Kidney (tissue), 14 donors: ENCODE measurements around the gene CMTM2. TPM values are rescaled to one million over a fixed set of nuclear protein-coding genes. Genes with fewer than 3 reads are reported as not detected.
"Not testable (repeated sequence)": the region's sequence is repeated elsewhere in the genome, so short reads cannot be mapped to it uniquely, and the experiment has no call there.

Experiments
- DNase-seq, 5 donors: peaks; one replicate each; pipeline ENCODE4 v3.0.0-alpha.2; 2013 to 2020
- FAIRE-seq: peaks from 2 replicates; lab custom pipeline; 2012; peaks lifted over from hg19 to GRCh38; lab: Jason Lieb, UNC
- H3K27ac ChIP-seq, 2 donors: one replicate each; pipeline ENCODE4 v1.7.0; 2013; ENCODE audit warnings: low read depth in 2 of 2, low read length in 2 of 2, inconsistent platforms in 1 of 2
- H3K27me3 ChIP-seq: one replicate; pipeline ENCODE4 v1.7.1; 2013; ENCODE audit warnings: low read length, inconsistent platforms; ENCODE audit not compliant: control insufficient read depth, insufficient read depth
- H3K36me3 ChIP-seq, 3 donors: one replicate each; pipeline versions ENCODE4 v1.7.0 to v1.7.1; 2013; ENCODE audit warnings: low read length in 3 of 3, control low read depth in 1 of 3, inconsistent platforms in 1 of 3; ENCODE audit not compliant: insufficient read depth in 3 of 3, control insufficient read depth in 2 of 3
- H3K4me1 ChIP-seq, 3 donors: one replicate each; pipeline versions ENCODE4 v1.7.0 to v1.7.1; 2013; ENCODE audit warnings: low read length in 3 of 3, inconsistent platforms in 1 of 3, low read depth in 1 of 3; ENCODE audit not compliant: control insufficient read depth in 2 of 3, insufficient read depth in 2 of 3
- H3K4me3 ChIP-seq, 3 donors: one replicate each; pipeline versions ENCODE4 v1.7.0 to v1.8.1; 2013; ENCODE audit warnings: low read length in 3 of 3, control low read depth in 1 of 3, inconsistent platforms in 1 of 3
- H3K9ac ChIP-seq, 3 donors: one replicate each; pipeline versions ENCODE4 v1.7.0 to v1.7.1; 2013; ENCODE audit warnings: low read length in 3 of 3, control low read depth in 1 of 3, inconsistent platforms in 1 of 3
- H3K9me3 ChIP-seq, 3 donors: one replicate each; pipeline versions ENCODE4 v1.7.0 to v1.7.1; 2013; ENCODE audit warnings: low read length in 3 of 3, control low read depth in 1 of 3, inconsistent platforms in 1 of 3; ENCODE audit not compliant: control insufficient read depth in 2 of 3, insufficient read depth in 1 of 3
- intact Hi-C: fragments of 100-400 bp; cut with DNase I; formaldehyde crosslinking; loops from one replicate; pipeline ENCODE4 v1.11.1; 2022
- polyA plus RNA-seq: library from polyadenylated mRNA; stranded (reverse); fragments of 350-450 nt; fragmentation: Illumina TruSeq; extraction: RNeasy Lipid Tissue Mini Kit (QIAGEN cat#74804); gene quantifications from one replicate; pipeline ENCODE4 v1.2.3, GENCODE V29; 2014; ENCODE audit warnings: low read depth, low replicate concordance; ENCODE audit not compliant: insufficient read depth
- total RNA-seq: library from RNA; stranded (reverse); fragmentation: NEBNext Ultra II Directional; extraction: Animal tissue kit (Norgen Biotek cat#: 25700); gene quantifications from one replicate; pipeline ENCODE4 v1.2.1, GENCODE V29; 2021
- TF ChIP-seq, protein P1 (sequence below): IDR thresholded peaks from 3 replicates; pipeline ENCODE4 v1.5.1; 2012; ENCODE audit warnings: mild to moderate bottlenecking, moderate library complexity, borderline replicate concordance; ENCODE audit not compliant: insufficient read depth; ENCODE audit errors: extremely low read depth
- donor health status: control.
- donor health status: control.
- donor health status: control.
- donor health status: control.
- donor health status: control.
- donor health status: DM: yes; HTN: yes; CAD: no.
- donor health status: Normal renal cell carcinoma (clear cell type).

The CMTM2 gene
- total and polyA plus RNA-seq, 2 donors from 2014 or later, result 0.25 TPM; not detected in 1

DNA sequence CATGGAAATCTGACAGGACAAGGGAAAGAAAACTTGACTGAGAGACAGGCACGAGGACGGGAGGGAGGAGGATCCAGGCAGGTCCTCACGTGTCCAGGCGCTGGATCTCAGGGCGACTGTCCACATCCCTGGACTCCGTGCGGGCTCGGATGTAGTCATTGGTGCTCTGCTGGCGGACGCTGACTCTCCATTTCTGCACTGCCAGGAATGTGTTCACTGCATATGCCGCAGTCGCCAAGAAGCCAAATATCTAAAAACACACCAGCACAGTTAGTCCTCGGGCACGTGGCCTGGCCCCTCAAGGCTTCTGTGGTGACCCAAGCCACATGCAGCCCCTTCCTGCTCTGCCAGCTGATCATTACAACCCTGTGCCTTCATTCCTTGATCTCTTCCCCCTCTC lies 42.7 kb downstream of the CMTM2 start:
- Histone ChIP-seq H3K9ac (no peak overlapping the region), H3K4me1 (no peaks in the 10 kb centered on the region), H3K27me3 (no peaks in the 10 kb centered on the region), H3K36me3 (peaks cover 0 to 30% (median 11%) of the 10 kb centered on the region in 3 donors), H3K27ac (no peak overlapping the region), H3K9me3 (no peaks in the 10 kb centered on the region), H3K4me3 (no peak overlapping the region)
- TF ChIP-seq, protein P1, sequence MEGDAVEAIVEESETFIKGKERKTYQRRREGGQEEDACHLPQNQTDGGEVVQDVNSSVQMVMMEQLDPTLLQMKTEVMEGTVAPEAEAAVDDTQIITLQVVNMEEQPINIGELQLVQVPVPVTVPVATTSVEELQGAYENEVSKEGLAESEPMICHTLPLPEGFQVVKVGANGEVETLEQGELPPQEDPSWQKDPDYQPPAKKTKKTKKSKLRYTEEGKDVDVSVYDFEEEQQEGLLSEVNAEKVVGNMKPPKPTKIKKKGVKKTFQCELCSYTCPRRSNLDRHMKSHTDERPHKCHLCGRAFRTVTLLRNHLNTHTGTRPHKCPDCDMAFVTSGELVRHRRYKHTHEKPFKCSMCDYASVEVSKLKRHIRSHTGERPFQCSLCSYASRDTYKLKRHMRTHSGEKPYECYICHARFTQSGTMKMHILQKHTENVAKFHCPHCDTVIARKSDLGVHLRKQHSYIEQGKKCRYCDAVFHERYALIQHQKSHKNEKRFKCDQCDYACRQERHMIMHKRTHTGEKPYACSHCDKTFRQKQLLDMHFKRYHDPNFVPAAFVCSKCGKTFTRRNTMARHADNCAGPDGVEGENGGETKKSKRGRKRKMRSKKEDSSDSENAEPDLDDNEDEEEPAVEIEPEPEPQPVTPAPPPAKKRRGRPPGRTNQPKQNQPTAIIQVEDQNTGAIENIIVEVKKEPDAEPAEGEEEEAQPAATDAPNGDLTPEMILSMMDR, result no peak
- FAIRE-seq, result no peak
- DNase-seq, result peak in 1 of 5 donors; percentile 39
- intact Hi-C loops, result no loop called here

DNA sequence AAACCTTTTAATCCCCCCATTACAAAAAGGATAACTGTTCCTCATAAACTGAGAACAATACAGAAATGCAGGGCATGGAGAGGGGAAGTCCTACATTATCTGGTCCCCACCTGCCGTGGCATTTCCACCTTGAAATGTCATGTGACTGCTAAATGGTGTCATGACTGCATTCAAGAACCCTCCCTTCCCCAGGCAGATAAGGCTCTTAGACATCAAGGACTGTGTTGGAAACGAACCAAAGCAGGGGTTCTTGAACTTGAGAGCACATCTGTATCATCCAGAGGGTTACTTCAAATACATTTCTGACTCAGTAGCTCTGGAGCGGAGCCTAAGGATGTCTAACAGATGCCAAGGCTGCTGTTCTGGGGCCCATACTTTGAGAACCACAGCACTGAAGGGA lies 43.6 kb downstream of the CMTM2 start:
- intact Hi-C loops, result no loop called here
- TF ChIP-seq, protein P1, result no peak
- DNase-seq (no peak), FAIRE-seq (no peak)
- Histone ChIP-seq H3K27ac (no peak overlapping the region), H3K27me3 (no peaks in the 10 kb centered on the region), H3K9me3 (no peaks in the 10 kb centered on the region), H3K9ac (no peak overlapping the region), H3K4me3 (no peak overlapping the region), H3K4me1 (no peaks in the 10 kb centered on the region), H3K36me3 (peaks cover 0 to 30% (median 11%) of the 10 kb centered on the region in 3 donors)

DNA sequence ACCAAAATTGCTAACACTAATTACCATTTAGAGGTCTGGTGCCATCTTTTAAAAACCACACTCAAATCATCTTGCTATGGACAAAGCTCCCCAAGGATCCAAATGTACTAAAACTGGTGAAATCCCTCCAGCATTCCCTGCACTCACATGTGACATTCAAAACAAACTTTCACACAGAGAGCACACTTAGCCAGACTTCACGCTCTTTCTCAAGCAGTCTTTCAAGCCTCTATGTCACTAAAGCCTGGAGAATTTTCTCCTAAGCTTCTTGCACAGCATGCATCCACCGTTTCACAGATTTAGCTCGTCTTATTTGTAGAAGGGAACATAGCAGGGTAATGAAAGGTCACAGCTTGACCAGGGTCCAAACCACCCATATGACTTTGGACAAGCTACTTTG lies 44.5 kb downstream of the CMTM2 start:
- intact Hi-C loops, result no loop called here
- DNase-seq, result no peak
- H3K9me3 ChIP-seq, result no peaks in the 10 kb centered on the region
- TF ChIP-seq, protein P1, result no peak
- no peak overlapping the region for H3K4me3 ChIP-seq
- H3K27ac ChIP-seq, result no peak overlapping the region
- no peaks in the 10 kb centered on the region for H3K27me3 ChIP-seq
- no peak for FAIRE-seq
- H3K9ac ChIP-seq, result no peak overlapping the region
- peaks cover 0 to 22% (median 11%) of the 10 kb centered on the region in 3 donors for H3K36me3 ChIP-seq
- H3K4me1 ChIP-seq, result no peaks in the 10 kb centered on the region

DNA sequence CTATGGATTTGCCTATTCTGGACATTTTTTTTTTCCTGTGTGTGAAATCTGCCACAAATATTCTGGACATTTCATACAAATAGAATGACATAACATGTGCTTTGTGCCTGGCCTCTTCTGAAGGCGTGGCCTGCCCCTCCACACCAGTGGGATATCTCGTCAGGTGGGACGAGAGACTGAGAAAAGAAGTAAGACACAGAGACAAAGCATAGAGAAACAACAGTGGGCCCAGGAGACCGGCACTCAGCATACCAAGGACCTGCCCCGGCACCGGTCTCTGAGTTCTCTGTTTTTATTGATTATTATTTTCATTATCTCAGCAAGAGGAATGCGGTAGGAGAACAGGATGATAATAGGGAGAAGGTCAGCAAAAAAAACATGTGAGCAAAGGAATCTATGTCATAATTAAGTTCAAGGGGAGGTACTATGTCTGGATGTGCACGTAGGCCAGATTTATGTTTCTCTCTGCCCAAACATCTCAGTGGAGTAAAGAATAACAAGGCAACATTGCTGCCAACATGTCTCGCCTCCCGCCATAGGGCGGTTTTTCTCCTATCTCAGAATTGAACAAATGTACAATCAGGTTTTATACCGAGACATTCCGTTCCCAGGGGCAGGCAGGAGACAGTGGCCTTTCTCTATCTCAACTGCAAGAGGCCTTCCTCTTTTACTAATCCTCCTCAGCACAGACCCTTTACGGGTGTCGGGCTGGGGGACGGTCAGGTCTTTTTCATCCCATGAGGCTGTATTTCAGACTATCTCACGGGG lies 48.5 kb downstream of the CMTM2 start:
- DNase-seq, H3K27ac ChIP-seq, H3K27me3 ChIP-seq, intact Hi-C loops, H3K9me3 ChIP-seq, H3K36me3 ChIP-seq, H3K9ac ChIP-seq, H3K4me1 ChIP-seq, H3K4me3 ChIP-seq, FAIRE-seq: not testable (repeated sequence)
